ENCODE measurements around the gene HACD3.
"Not testable (repeated sequence)": the region's sequence is repeated elsewhere in the genome, so short reads cannot be mapped to it uniquely, and the experiment has no call there.

Gene HACD3

GRCh38 chr15:65603559-65603958 is 73.3 kb downstream of the HACD3 start:
- no peak for DNase-seq

DNA sequence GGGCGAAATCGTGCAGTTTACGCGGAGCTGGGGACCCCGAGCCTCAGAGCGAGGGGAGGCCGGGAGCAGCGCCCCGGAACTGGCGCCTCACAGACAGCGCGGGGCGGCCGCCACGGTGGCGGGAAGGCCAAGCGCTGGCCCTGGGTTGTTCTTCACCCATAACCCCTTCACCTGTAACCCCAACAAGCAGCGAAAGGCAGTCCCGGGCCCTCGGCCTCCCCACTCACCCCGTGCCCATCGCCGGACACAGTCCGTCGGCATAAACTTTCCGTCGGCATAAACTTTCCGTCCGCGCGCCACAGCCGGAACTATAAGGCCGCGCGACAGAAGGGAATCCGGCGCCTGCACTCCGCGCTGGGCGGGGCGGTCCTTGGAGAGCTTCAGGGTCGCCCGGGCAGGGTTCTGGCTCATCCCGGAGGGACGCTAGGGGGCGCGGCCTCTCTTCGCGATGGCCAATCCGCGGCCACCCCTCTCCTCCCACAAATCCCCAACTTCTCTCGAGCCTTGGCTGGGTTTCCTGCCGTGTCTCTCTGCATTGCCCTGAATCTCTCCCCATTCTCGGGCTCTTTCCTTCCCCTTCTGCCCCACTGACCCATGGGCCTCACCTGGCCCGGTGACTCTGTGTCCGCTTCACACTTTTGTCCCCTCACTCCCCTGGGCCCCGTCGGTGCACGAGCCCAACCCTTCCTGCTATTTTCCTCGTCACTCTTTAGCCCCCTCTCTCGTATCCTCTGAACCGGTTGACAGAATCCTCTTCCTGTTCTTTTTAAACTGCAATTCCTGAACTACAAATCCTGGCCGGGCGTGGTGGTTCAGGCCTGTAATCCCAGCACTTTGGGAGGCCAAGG is 80.8 kb downstream of the HACD3 start, which contains the start of gene INTS14:
Gene INTS14 (minus strand): TSS at position 261 of the 848 bp plus-strand sequence. CDS start 3,751 bp downstream, outside the sequence.
- peak; percentile 94 for DNase-seq

- DNase-seq: no peak
Measured at GRCh38 chr15:65611888-65612615, 81.8 kb downstream of the HACD3 start.

DNA sequence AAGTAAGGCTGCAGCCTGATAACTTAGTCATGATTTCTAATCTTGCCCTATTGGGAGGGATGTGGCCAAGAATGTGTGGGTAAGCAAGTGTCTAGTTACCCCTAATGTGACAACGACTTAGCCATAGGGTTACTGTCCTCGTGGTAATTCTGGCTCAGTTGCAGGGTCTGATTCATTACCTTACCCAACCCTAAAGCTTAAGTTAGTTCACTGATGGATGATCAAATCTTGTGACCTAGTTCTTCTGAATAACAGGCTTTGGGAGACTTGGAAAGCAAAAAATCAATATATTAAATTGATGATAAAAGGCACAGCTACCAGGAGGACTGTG is 82.3 kb downstream of the HACD3 start:
- no peak for DNase-seq

DNA sequence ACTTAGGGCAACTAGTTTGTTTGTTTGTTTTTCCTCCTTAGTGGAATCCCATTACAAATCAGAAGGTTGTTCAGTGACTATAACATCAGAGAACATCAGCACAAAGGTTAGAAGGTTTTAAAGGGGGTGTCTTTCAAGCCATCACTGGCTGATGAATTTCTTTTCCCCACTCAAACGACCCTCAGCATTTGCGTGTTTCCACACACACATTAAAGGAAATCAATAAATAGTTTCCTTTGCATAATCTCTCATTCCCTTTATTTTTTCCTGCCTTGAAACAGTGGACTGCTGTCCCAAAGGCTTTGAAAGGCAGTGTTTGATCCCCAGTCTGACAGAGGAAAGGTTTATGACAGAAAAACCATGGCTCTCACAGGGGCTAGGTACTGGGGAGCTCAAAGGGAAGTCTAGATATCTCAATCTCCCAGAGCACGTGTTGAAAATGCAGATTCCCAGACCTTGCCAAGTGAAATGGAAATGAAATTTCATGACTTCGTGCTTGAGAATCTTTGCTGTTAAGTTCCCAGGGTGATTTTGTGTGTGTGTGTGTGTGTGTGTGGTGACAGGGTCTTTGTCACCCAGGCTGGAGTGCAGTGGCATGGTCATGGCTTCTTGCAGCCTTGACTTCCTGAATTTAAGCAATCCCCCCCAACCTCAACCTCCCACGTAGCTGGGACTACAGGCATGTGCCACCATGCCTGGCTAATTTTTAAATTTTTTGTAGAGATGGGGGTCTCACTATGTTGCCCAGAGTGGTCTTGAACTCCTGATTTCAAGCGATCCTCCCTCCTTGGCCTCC is 82.9 kb downstream of the HACD3 start:
- DNase-seq: no peak

DNA sequence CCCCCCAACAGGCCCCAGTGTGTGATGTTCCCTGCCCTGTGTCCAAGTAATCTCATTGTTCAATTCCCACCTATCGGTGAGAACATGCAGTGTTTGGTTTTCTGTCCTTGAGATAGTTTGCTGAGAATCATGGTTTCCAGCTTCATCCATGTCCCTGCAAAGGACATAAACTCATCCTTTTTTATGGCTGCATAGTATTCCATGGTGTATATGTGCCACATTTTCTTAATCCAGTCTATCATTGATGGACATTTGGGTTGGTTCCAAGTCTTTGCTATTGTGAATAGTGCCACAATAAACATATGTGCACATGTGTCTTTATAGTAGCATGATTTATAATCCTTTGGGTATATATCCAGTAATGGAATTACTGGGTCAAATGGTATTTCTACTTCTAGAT is 85.6 kb downstream of the HACD3 start:
- not testable (repeated sequence) for DNase-seq

- no peak for DNase-seq
Measured at GRCh38 chr15:65618560-65619109, 88.4 kb downstream of the HACD3 start.

GRCh38 chr15:65619626-65620290 is 89.5 kb downstream of the HACD3 start:
- no peak for DNase-seq

- DNase-seq: no peak
Measured at GRCh38 chr15:65620833-65621232, 90.6 kb downstream of the HACD3 start.

GRCh38 chr15:65621638-65622037 is 91.4 kb downstream of the HACD3 start, which contains the start of gene SLC24A1:
Gene SLC24A1, plus strand, starts transcription at chr15:65621938. Its CDS starts 2,143 bp downstream, at chr15:65624081.
- no peak for DNase-seq

DNA sequence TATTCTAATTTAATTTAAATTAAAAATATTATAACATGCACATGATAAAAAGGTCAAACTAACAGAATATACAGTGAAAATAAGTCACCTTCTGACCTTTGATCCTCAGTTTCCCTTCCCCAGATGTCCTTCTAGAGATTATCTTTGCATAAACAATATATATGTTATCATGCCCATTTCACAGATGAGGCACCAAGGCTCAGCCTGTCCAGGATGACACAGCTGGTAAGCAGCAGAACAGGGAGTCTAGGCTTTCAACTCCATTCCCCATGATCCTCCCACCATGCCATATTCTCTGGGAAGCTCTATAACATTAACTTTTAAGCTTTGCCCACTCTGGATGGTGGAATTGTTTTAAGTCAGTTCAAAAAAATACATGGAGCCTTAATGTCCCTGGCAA is 92.8 kb downstream of the HACD3 start:
- DNase-seq: no peak

- no peak for DNase-seq
Measured at GRCh38 chr15:65626856-65627255, 96.6 kb downstream of the HACD3 start.
